Activated CD4-positive, alpha-beta T cell treated with anti-CD3 and anti-CD28 coated beads for 24 hours (primary cell): Measurements from ENCODE around the gene GDPD2.

ENCODE experiments used
- DNase-seq, 2 donors: peaks; one replicate each; pipeline ENCODE4 v3.0.0-alpha.2; 2020; ENCODE audit warnings: low read depth in 2 of 2

The GDPD2 gene

GRCh38 chrX:70476166-70476933, 53.2 kb downstream of the GDPD2 start:
- DNase-seq = no peak

GRCh38 chrX:70476934-70477733, 54.0 kb downstream of the GDPD2 start:
- DNase-seq = no peak

- no peak for DNase-seq
Measured at GRCh38 chrX:70477734-70478075, 54.6 kb downstream of the GDPD2 start.

GRCh38 chrX:70478526-70479245, 55.6 kb downstream of the GDPD2 start:
- DNase-seq = no peak

GRCh38 chrX:70479247-70479921, 56.3 kb downstream of the GDPD2 start:
- DNase-seq = no peak

- DNase-seq = no peak
Measured at GRCh38 chrX:70479922-70480659, 57.0 kb downstream of the GDPD2 start.

- no peak for DNase-seq
Measured at GRCh38 chrX:70480660-70481018, 57.5 kb downstream of the GDPD2 start.

- no peak for DNase-seq
Measured at GRCh38 chrX:70481471-70482270, 58.6 kb downstream of the GDPD2 start.

GRCh38 chrX:70482300-70482699, 59.2 kb downstream of the GDPD2 start:
- DNase-seq = no peak
